HFF-Myc (cell line): ENCODE measurements around the gene FBXL4.

Experiments
- DNase-seq: peaks from one replicate; pipeline ENCODE4 v3.0.0-alpha.2; 2011; ENCODE audit warnings: low read depth; ENCODE audit errors: extremely low read depth
- H3K4me3 ChIP-seq: replicated peaks from 2 replicates; pipeline ENCODE4 v1.5.1; 2011; ENCODE audit warnings: low read depth, mild to moderate bottlenecking, control low read depth, low read length
- CTCF ChIP-seq: IDR thresholded peaks from 2 replicates; pipeline ENCODE4 v1.5.1; 2012; ENCODE audit warnings: mild to moderate bottlenecking, low read depth, low read length, control low read depth; ENCODE audit errors: missing control alignments

The FBXL4 gene

GRCh38 chr6:98846021-98846380, 101.7 kb downstream of the FBXL4 start:
- no peak for TF ChIP-seq CTCF
- H3K4me3 ChIP-seq = no peak overlapping the region

GRCh38 chr6:98845211-98846020, 102.3 kb downstream of the FBXL4 start:
- no peak overlapping the region for H3K4me3 ChIP-seq
- TF ChIP-seq CTCF = peak; percentile 84
- DNase-seq = peak; percentile 51

More at GRCh38 chr6:98846021-98846380, 101.7 kb downstream of the FBXL4 start:
- DNase-seq = no peak

- 0 out of 2 replicates have a peak overlapping the region, but pooled peaks have one; percentile 4 for H3K4me3 ChIP-seq
- no peak for DNase-seq
- TF ChIP-seq CTCF = no peak
Measured at GRCh38 chr6:98844244-98845210, 103.2 kb downstream of the FBXL4 start.

- no peak for TF ChIP-seq CTCF
- no peak for DNase-seq
- no peak overlapping the region for H3K4me3 ChIP-seq
Measured at GRCh38 chr6:98843271-98844243, 104.2 kb downstream of the FBXL4 start.

- no peak for TF ChIP-seq CTCF
- H3K4me3 ChIP-seq = no peak overlapping the region
- DNase-seq = no peak
Measured at GRCh38 chr6:98842342-98843180, 105.2 kb downstream of the FBXL4 start.
